Stomach (tissue), 4 donors: Measurements from ENCODE around the gene SLC4A7.

ENCODE experiments used
- CTCF ChIP-seq, 7 experiments: fragments of 450-650 bp in 4 of 7; fragments of 200-600 bp in 3 of 7; sonication (generic) in 3 of 7; IDR thresholded peaks; one replicate each; pipeline ENCODE4 v1.5.1; 2016 to 2019; ENCODE audit warnings: antibody characterized with exemption in 7 of 7, control low read depth in 2 of 7, mild to moderate bottlenecking in 1 of 7
- POLR2A ChIP-seq, 4 donors: fragments of 450-650 bp; IDR thresholded peaks; one replicate each; pipeline ENCODE4 v1.6.1; 2016; ENCODE audit warnings: antibody characterized with exemption in 4 of 4, control low read depth in 2 of 4, mild to moderate bottlenecking in 1 of 4, moderate library complexity in 1 of 4
- POLR2AphosphoS5 ChIP-seq, 3 donors: sonication (generic); formaldehyde crosslinking; IDR thresholded peaks; one replicate each; pipeline ENCODE4 v1.6.1; 2016; ENCODE audit warnings: antibody characterized with exemption in 3 of 3

GRCh38 chr3:27344192-27344591 lies 140.0 kb downstream of the SLC4A7 start:
- no peak for TF ChIP-seq POLR2A (IDR thresholded peaks at IDR 0.05)
- TF ChIP-seq CTCF (IDR thresholded peaks at IDR 0.05), result no peak
- no peak for TF ChIP-seq POLR2AphosphoS5 (IDR thresholded peaks at IDR 0.05)
